Subcutaneous abdominal adipose tissue (tissue), 5 donors: Measurements from ENCODE around the gene NARF.

Experiments used
- H3K27ac ChIP-seq: one replicate; pipeline ENCODE4 v1.7.0; 2013; ENCODE audit warnings: low read depth, mild to moderate bottlenecking, inconsistent platforms, low read length, moderate library complexity
- H3K27me3 ChIP-seq, 5 donors: one replicate each; pipeline ENCODE4 v1.7.0; 2013; ENCODE audit warnings: low read length in 5 of 5, inconsistent platforms in 1 of 5; ENCODE audit not compliant: control insufficient read depth in 5 of 5, insufficient read depth in 4 of 5
- H3K36me3 ChIP-seq, 5 donors: one replicate each; pipeline ENCODE4 v1.7.0; 2013; ENCODE audit warnings: low read length in 5 of 5; ENCODE audit not compliant: control insufficient read depth in 5 of 5, insufficient read depth in 5 of 5
- H3K4me1 ChIP-seq, 5 donors: one replicate each; pipeline ENCODE4 v1.7.0; 2013; ENCODE audit warnings: low read length in 5 of 5, mild to moderate bottlenecking in 3 of 5, moderate library complexity in 1 of 5; ENCODE audit not compliant: control insufficient read depth in 5 of 5, insufficient read depth in 5 of 5
- H3K4me3 ChIP-seq, 5 donors: one replicate each; pipeline ENCODE4 v1.7.0; 2013; ENCODE audit warnings: low read length in 5 of 5, low read depth in 1 of 5
- H3K9ac ChIP-seq, 5 donors: one replicate each; pipeline ENCODE4 v1.7.0; 2013; ENCODE audit warnings: low read length in 5 of 5, mild to moderate bottlenecking in 4 of 5, moderate library complexity in 3 of 5
- H3K9me3 ChIP-seq, 5 donors: one replicate each; pipeline ENCODE4 v1.7.0; 2013; ENCODE audit warnings: low read length in 5 of 5; ENCODE audit not compliant: control insufficient read depth in 5 of 5
- donor health status: healthy.
- donor health status: healthy.
- donor health status: healthy.
- donor health status: healthy.
- donor health status: healthy.

NARF gene

DNA sequence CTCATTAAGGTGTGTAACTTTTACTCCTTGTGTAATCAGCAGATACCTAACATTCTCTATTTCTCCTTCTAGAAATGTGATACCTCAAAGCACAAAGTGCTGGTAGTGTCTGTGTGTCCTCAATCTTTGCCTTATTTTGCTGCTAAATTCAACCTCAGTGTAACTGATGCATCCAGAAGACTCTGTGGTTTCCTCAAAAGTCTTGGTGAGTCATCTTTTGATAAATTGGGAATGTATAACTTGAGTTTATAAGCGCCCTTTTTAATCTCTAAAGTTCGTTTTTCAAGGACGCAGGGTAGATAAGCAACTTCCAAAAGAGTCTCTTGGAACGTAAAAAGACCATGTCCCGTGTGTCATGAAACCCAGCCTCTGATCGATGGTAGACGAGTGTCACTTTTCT lies 10.2 kb downstream of the NARF start:
- peaks cover 2 to 12% (median 4%) of the 10 kb centered on the region in 5 donors for H3K4me1 ChIP-seq
- H3K27ac ChIP-seq: no peak overlapping the region
- peaks cover 8 to 72% (median 51%) of the 10 kb centered on the region in 5 donors for H3K36me3 ChIP-seq
- H3K27me3 ChIP-seq: no peaks in the 10 kb centered on the region
- H3K4me3 ChIP-seq: no peak overlapping the region
- H3K9ac ChIP-seq: no peak overlapping the region
- no peaks in the 10 kb centered on the region for H3K9me3 ChIP-seq

DNA sequence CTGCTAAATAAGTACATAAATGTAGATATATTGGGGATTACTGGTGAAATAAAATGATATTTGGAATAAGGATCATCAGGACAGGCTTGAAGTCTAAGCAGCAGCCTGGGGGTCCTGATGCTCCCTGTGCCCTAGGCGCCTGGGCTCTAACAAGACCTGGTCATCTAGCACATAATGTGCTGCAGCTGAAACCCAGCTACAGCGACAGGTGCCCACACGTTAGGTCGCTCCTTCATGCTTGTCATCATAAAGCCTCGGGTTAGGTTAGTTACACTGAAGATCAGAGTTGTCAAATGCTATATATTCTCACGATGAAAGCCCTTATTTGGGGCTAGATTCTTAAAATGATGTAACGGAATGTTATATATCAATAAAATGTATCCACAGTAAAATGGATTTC lies 11.5 kb downstream of the NARF start:
- peaks cover 8 to 66% (median 46%) of the 10 kb centered on the region in 5 donors for H3K36me3 ChIP-seq

DNA sequence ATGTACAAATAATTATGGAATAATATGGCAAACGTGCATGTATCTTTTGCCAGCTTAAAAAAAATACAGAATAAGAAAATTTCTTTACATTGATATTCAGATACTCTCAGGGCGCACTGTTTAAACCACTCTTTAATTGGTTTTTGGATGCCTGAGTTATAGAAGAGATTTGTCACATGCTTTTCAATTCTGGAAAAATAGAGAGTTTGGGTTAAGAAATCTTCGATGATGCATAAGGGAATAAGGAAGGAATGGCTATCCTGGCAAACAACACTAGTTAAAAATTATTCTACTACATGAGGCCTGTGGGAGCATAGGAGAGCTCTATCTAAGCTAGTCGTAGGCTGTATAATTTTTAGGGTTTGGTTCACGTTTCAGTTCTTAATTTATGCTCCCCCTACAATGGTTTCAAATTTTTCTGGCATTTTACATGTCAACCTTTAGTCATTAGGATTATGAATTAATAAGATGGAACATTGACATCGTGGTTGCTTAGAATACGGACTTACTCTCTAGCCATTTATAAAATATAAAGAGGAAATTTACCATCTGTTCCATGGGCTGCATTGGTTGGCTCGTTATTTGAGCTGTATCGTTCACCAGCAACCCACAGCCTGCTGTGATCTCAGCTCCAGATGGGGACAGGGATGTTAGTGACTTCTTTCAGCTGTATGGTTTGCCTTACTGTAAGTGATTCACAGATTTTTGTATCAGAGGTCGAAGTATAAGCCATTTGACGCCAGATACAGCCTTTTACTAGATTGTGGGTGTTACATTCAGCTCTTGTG lies 15.9 kb downstream of the NARF start:
- Histone ChIP-seq H3K27ac (no peak overlapping the region), H3K27me3 (no peaks in the 10 kb centered on the region), H3K9ac (no peak overlapping the region), H3K4me3 (no peak overlapping the region), H3K4me1 (peaks cover 0 to 24% (median 17%) of the 10 kb centered on the region in 5 donors), H3K9me3 (no peaks in the 10 kb centered on the region), H3K36me3 (peaks cover 0 to 62% (median 41%) of the 10 kb centered on the region in 5 donors)

More for the DNA sequence above, 11.5 kb downstream of the NARF start:
- Histone ChIP-seq H3K4me1 (peaks cover 0 to 13% (median 3%) of the 10 kb centered on the region in 5 donors), H3K9me3 (no peaks in the 10 kb centered on the region), H3K9ac (no peak overlapping the region), H3K27me3 (no peaks in the 10 kb centered on the region), H3K27ac (no peak overlapping the region), H3K4me3 (no peak overlapping the region)

DNA sequence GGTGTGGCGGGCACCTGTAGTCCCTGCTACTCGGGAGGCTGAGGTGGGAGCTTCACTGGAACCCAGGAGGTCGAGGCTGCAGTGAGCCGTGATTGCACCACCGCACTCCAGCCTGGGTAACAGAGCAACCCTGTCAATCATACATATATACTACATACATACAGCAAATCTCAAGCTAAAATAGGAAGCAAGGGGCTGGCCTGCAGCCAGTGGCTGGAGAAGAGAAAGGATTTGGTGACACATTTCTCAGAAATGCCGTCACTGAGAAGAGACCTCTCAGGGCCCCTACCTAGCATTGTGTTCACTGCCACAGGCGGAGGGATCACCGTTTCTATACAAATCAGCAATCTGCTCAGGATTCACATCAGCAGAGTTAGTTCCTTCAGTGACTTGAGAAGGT lies 16.9 kb downstream of the NARF start:
- H3K36me3 ChIP-seq: peaks cover 0 to 67% (median 46%) of the 10 kb centered on the region in 5 donors
- H3K4me1 ChIP-seq: peaks cover 0 to 35% (median 27%) of the 10 kb centered on the region in 5 donors
- H3K9me3 ChIP-seq: no peaks in the 10 kb centered on the region
- H3K4me3 ChIP-seq: no peak overlapping the region
- no peak overlapping the region for H3K9ac ChIP-seq
- H3K27me3 ChIP-seq: no peaks in the 10 kb centered on the region
- no peak overlapping the region for H3K27ac ChIP-seq

DNA sequence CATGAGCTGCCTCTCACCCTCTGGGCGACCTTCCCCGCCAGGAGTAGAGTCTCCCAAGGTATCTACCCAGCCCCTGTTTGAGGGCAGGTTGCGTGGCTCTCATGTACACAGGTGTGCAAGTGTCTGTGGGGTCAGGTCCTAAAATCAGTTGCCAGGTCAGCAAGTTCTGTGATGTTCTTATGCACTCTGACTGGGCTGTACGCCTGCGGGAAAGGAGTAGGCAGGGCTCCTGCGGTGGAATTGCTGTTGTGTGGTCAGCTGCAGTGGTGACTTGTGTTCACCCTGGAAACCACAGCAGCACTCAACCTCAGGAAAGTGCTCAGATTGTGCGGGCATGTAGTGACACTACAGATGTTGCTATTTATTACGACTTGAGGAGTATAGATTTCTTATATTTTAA lies 19.4 kb downstream of the NARF start:
- H3K9ac ChIP-seq: no peak overlapping the region
- H3K4me3 ChIP-seq: no peak overlapping the region
- peaks cover 0 to 35% (median 28%) of the 10 kb centered on the region in 5 donors for H3K4me1 ChIP-seq
- H3K27ac ChIP-seq: no peak overlapping the region
- no peaks in the 10 kb centered on the region for H3K9me3 ChIP-seq
- peaks cover 0 to 77% (median 56%) of the 10 kb centered on the region in 5 donors for H3K36me3 ChIP-seq
- no peaks in the 10 kb centered on the region for H3K27me3 ChIP-seq

DNA sequence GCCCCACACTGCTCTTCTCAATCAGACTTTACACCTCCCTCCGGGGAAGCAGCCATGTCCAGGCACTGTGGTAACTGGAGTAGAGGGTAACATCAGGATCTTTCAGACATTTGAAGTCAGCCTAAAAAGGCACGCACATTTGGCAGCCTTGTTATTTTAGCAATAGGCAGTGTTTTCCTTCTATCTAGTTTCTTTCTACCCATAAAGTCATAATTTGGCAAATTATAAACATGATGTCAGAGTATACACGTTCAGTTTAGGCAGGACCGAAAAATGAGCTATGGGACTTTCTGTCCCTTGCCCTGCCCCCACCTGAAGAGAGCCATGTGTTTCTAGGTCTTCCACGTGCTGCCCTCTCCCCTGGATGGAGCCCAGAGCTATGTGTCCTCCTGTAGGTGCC lies 21.1 kb downstream of the NARF start:
- Histone ChIP-seq H3K27ac (peak overlapping the region; percentile 90), H3K9me3 (no peaks in the 10 kb centered on the region), H3K4me1 (peaks cover 0 to 26% (median 25%) of the 10 kb centered on the region in 5 donors), H3K9ac (peak overlapping the region in 2 of 5 donors; percentile 21 to 48), H3K27me3 (no peaks in the 10 kb centered on the region), H3K4me3 (no peak overlapping the region), H3K36me3 (peaks cover 0 to 90% (median 68%) of the 10 kb centered on the region in 5 donors)

DNA sequence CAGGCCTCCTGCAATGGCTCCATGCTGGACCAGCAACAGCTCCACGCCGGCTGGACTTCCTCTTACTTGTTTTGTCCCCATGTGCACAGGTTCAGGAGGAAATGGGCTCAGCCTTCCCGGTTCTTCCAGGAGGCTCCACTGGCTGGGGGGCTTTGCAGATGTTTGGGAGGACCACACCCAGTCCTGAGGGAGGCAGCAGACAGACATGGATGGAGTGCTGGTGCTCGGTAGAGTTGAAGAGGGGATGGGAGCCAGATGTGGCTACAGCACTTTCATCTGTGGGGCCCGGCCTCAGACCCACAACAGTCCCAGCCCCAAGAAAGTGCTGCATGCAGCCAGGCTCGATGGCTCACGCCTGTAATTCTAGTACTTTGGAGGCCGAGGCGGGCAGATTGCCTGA lies 21.8 kb downstream of the NARF start:
- Histone ChIP-seq H3K9me3 (no peaks in the 10 kb centered on the region), H3K36me3 (peaks cover 0 to 90% (median 69%) of the 10 kb centered on the region in 5 donors), H3K27ac (peak overlapping the region; percentile 90), H3K4me3 (no peak overlapping the region), H3K27me3 (no peaks in the 10 kb centered on the region), H3K9ac (no peak overlapping the region), H3K4me1 (peaks cover 0 to 26% (median 22%) of the 10 kb centered on the region in 5 donors)

DNA sequence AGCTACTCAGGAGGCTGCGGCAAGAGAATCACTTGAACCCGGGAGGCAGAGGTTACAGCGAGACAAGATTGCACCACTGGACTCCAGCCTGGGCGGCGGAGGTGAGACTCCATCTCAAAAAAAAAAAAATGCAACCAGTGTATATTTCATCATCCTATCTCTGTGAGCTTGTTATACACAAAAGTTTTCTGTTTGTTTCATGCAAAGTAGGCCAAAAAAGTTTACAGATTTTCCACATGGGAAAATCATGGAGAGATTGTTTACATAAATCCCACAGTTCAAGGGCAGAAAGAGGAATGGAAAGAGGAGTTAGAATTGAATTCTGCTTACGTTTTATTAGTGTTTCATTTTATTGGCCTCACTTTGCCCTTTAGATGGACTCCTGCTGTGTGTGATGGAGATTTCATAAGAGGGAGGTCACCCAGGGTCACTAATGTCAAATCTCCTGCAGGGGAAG lies 24.7 kb downstream of the NARF start:
- H3K4me1 ChIP-seq: peaks cover 0 to 32% (median 28%) of the 10 kb centered on the region in 5 donors

DNA sequence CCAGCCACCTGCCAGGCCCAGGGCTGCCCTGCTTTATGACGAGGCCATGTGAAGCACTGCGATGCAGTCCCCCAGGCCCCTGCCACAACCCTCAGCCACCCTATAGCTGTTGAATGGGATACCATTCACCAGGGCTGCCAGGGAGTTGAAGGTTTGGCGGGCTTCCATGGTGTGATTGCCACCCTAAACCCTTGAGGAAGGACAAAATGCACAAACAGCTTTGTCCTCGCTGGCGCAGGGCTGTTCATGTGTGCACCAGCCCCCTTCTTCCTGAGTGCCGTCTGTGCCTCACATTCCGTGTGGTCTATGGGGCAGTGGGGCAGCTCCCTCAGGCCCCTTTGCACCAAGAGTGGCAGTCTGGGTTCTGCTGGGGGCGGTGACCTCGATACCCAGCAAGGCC lies 25.3 kb downstream of the NARF start:
- H3K4me3 ChIP-seq: no peak overlapping the region
- H3K9me3 ChIP-seq: no peaks in the 10 kb centered on the region
- no peak overlapping the region for H3K27ac ChIP-seq
- peaks cover 0 to 94% (median 77%) of the 10 kb centered on the region in 5 donors for H3K36me3 ChIP-seq
- H3K4me1 ChIP-seq: peaks cover 2 to 32% (median 27%) of the 10 kb centered on the region in 5 donors
- no peaks in the 10 kb centered on the region for H3K27me3 ChIP-seq
- no peak overlapping the region for H3K9ac ChIP-seq

More for the DNA sequence above, 24.7 kb downstream of the NARF start:
- peaks cover 0 to 96% (median 83%) of the 10 kb centered on the region in 5 donors for H3K36me3 ChIP-seq
- no peaks in the 10 kb centered on the region for H3K9me3 ChIP-seq
- H3K9ac ChIP-seq: no peak overlapping the region
- H3K4me3 ChIP-seq: no peak overlapping the region
- no peak overlapping the region for H3K27ac ChIP-seq
- H3K27me3 ChIP-seq: no peaks in the 10 kb centered on the region
